Measurements from ENCODE around the gene ZNF576.

ZNF576 gene

GRCh38 chr19:43562226-43562697 lies 34.1 kb upstream of the ZNF576 start:
- Mint-ChIP-seq H3K4me1 (peaks cover 8% of the 10 kb centered on the region), H3K27me3 (ENCODE audit: low read depth, poor library complexity) (no peaks in the 10 kb centered on the region), H3K9me3 (no peaks in the 10 kb centered on the region), H3K36me3 (ENCODE audit: low read depth) (peaks cover 46% of the 10 kb centered on the region), H3K4me3 (no peak overlapping the region), H3K27ac (no peak overlapping the region)
- no peak for DNase-seq
- no peak for TF ChIP-seq CTCF (IDR thresholded peaks at IDR 0.05)

GRCh38 chr19:43562698-43563241 lies 33.6 kb upstream of the ZNF576 start:
- Mint-ChIP-seq H3K36me3 (ENCODE audit: low read depth) (peaks cover 43% of the 10 kb centered on the region), H3K4me1 (peaks cover 3% of the 10 kb centered on the region), H3K4me3 (no peak overlapping the region), H3K9me3 (no peaks in the 10 kb centered on the region), H3K27ac (no peak overlapping the region), H3K27me3 (ENCODE audit: low read depth, poor library complexity) (no peaks in the 10 kb centered on the region)
- no peak for DNase-seq
- no peak for TF ChIP-seq CTCF (IDR thresholded peaks at IDR 0.05)

GRCh38 chr19:43563816-43564457 lies 32.5 kb upstream of the ZNF576 start:
- no peak for DNase-seq
- H3K9me3 Mint-ChIP-seq = no peaks in the 10 kb centered on the region
- peak overlapping the region; percentile 16 for H3K27ac Mint-ChIP-seq
- no peak for TF ChIP-seq CTCF (IDR thresholded peaks at IDR 0.05)
- no peak overlapping the region for H3K4me3 Mint-ChIP-seq
- no peaks in the 10 kb centered on the region for H3K27me3 Mint-ChIP-seq (ENCODE audit: low read depth, poor library complexity)
- H3K4me1 Mint-ChIP-seq = no peaks in the 10 kb centered on the region
- peaks cover 43% of the 10 kb centered on the region for H3K36me3 Mint-ChIP-seq (ENCODE audit: low read depth)

GRCh38 chr19:43564800-43565199 lies 31.6 kb upstream of the ZNF576 start:
- TF ChIP-seq CTCF (IDR thresholded peaks at IDR 0.05) = no peak
- no peak for DNase-seq
- Mint-ChIP-seq H3K9me3 (no peaks in the 10 kb centered on the region), H3K36me3 (ENCODE audit: low read depth) (peaks cover 41% of the 10 kb centered on the region), H3K27ac (peak overlapping the region; percentile 91), H3K4me1 (no peaks in the 10 kb centered on the region), H3K4me3 (no peak overlapping the region), H3K27me3 (ENCODE audit: low read depth, poor library complexity) (no peaks in the 10 kb centered on the region)

- Mint-ChIP-seq H3K36me3 (ENCODE audit: low read depth) (peaks cover 38% of the 10 kb centered on the region), H3K27ac (peak overlapping the region; percentile 29), H3K4me1 (peaks cover 18% of the 10 kb centered on the region), H3K27me3 (ENCODE audit: low read depth, poor library complexity) (no peaks in the 10 kb centered on the region), H3K4me3 (no peak overlapping the region), H3K9me3 (no peaks in the 10 kb centered on the region)
- TF ChIP-seq CTCF (IDR thresholded peaks at IDR 0.05) = no peak
- DNase-seq = no peak
Measured at GRCh38 chr19:43569657-43570056, 26.7 kb upstream of the ZNF576 start.
